Left kidney (tissue), 2 donors: ENCODE data around the gene TPM1. TPM values are rescaled to one million over a fixed set of nuclear protein-coding genes. Genes with fewer than 3 reads are reported as not detected.
"Not testable (repeated sequence)": the region's sequence is repeated elsewhere in the genome, so short reads cannot be mapped to it uniquely, and the experiment has no call there.

Experiments
- DNase-seq: peaks from one replicate; pipeline ENCODE4 v3.0.0-alpha.2; 2013
- polyA plus RNA-seq: library from polyadenylated mRNA; unstranded; fragments of 120-200 nt; gene quantifications from one replicate; pipeline ENCODE4 v1.2.1, GENCODE V29; 2013; ENCODE audit not compliant: insufficient read length

The TPM1 gene
- polyA plus RNA-seq, 1 donor: 573 TPM

GRCh38 chr15:63091679-63092446 lies 49.3 kb downstream of the TPM1 start:
- DNase-seq: no peak

- DNase-seq: peak; percentile 78
These were observed 51.1 kb downstream of the TPM1 start for GRCh38 chr15:63093486-63094205.

- no peak for DNase-seq
These were observed 52.0 kb downstream of the TPM1 start for GRCh38 chr15:63094495-63094931.

GRCh38 chr15:63096178-63096577 lies 53.6 kb downstream of the TPM1 start:
- no peak for DNase-seq

- DNase-seq: not testable (repeated sequence)
These were observed 56.4 kb downstream of the TPM1 start for GRCh38 chr15:63098901-63099300.

- DNase-seq: not testable (repeated sequence)
These were observed 57.0 kb downstream of the TPM1 start for GRCh38 chr15:63099581-63099980.

GRCh38 chr15:63103416-63103815 lies 60.9 kb downstream of the TPM1 start:
- DNase-seq: no peak

- DNase-seq: no peak
These were observed 62.2 kb downstream of the TPM1 start for GRCh38 chr15:63104727-63105126.

GRCh38 chr15:63105354-63105753 lies 62.8 kb downstream of the TPM1 start:
- DNase-seq: not testable (repeated sequence)

- DNase-seq: no peak
These were observed 65.5 kb downstream of the TPM1 start for GRCh38 chr15:63107895-63108546.

GRCh38 chr15:63109498-63109897 lies 67.0 kb downstream of the TPM1 start:
- DNase-seq: no peak

GRCh38 chr15:63109920-63110319 lies 67.4 kb downstream of the TPM1 start:
- no peak for DNase-seq

GRCh38 chr15:63110428-63111026 lies 68.0 kb downstream of the TPM1 start:
- no peak for DNase-seq

- DNase-seq: no peak
These were observed 68.9 kb downstream of the TPM1 start for GRCh38 chr15:63111481-63111880.

- DNase-seq: no peak
These were observed 70.3 kb downstream of the TPM1 start for GRCh38 chr15:63112871-63113270.

GRCh38 chr15:63114465-63114864 lies 71.9 kb downstream of the TPM1 start:
- no peak for DNase-seq

Other genes with a start within 250 kb of the TPM1 start
- gene LACTB, start 79.1 kb downstream of the TPM1 start, polyA plus RNA-seq: 19.6 TPM
- 92.2 TPM for gene RPS27L, start 114.7 kb downstream of the TPM1 start, polyA plus RNA-seq
- gene RAB8B, start 146.9 kb downstream of the TPM1 start, polyA plus RNA-seq: 37.1 TPM
- gene APH1B, start 234.9 kb downstream of the TPM1 start, polyA plus RNA-seq: 19.6 TPM